Ishikawa (cell line): Measurements from ENCODE around the gene COMT.

Experiments used
- CEBPB ChIP-seq: IDR thresholded peaks from 2 replicates; pipeline ENCODE4 v1.6.1; 2012
- CREB1 ChIP-seq: IDR thresholded peaks from 2 replicates; pipeline ENCODE4 v1.6.1; 2012; ENCODE audit warnings: low read depth
- EGR1 ChIP-seq: IDR thresholded peaks from 2 replicates; pipeline ENCODE4 v1.6.1; 2012
- EP300 ChIP-seq: IDR thresholded peaks from 2 replicates; pipeline ENCODE4 v1.6.1; 2012; ENCODE audit warnings: borderline replicate concordance
- FOXM1 ChIP-seq: IDR thresholded peaks from 2 replicates; pipeline ENCODE4 v1.6.1; 2012; ENCODE audit warnings: low read depth, borderline replicate concordance
- MAX ChIP-seq: IDR thresholded peaks from 2 replicates; pipeline ENCODE4 v1.6.1; 2012
- NFIC ChIP-seq: IDR thresholded peaks from 2 replicates; pipeline ENCODE4 v1.6.1; 2012
- RAD21 ChIP-seq: IDR thresholded peaks from 2 replicates; pipeline ENCODE4 v1.6.1; 2012; ENCODE audit warnings: low read depth
- TAF1 ChIP-seq: IDR thresholded peaks from 2 replicates; pipeline ENCODE4 v1.6.1; 2012; ENCODE audit warnings: low read depth, mild to moderate bottlenecking
- TCF12 ChIP-seq: IDR thresholded peaks from 2 replicates; pipeline ENCODE4 v1.6.1; 2012; ENCODE audit warnings: low read depth
- TEAD4 ChIP-seq: IDR thresholded peaks from 2 replicates; pipeline ENCODE4 v1.6.1; 2012
- USF1 ChIP-seq: IDR thresholded peaks from 2 replicates; pipeline ENCODE4 v1.6.1; 2012
- YY1 ChIP-seq: IDR thresholded peaks from 2 replicates; pipeline ENCODE4 v1.6.1; 2012; ENCODE audit warnings: low read depth
- ZBTB7A ChIP-seq: IDR thresholded peaks from 2 replicates; pipeline ENCODE4 v1.6.1; 2012; ENCODE audit warnings: low read depth
- TF ChIP-seq, protein P1 (sequence below): IDR thresholded peaks from 2 replicates; pipeline ENCODE4 v1.6.1; 2012; ENCODE audit warnings: low read depth, mild to moderate bottlenecking

Gene COMT

GRCh38 chr22:19963863-19964642 is 22.5 kb downstream of the COMT start:
- TF ChIP-seq FOXM1 (no peak), USF1 (no peak), EGR1 (no peak), MAX (no peak), CREB1 (no peak), YY1 (no peak)
- TF ChIP-seq, protein P1, sequence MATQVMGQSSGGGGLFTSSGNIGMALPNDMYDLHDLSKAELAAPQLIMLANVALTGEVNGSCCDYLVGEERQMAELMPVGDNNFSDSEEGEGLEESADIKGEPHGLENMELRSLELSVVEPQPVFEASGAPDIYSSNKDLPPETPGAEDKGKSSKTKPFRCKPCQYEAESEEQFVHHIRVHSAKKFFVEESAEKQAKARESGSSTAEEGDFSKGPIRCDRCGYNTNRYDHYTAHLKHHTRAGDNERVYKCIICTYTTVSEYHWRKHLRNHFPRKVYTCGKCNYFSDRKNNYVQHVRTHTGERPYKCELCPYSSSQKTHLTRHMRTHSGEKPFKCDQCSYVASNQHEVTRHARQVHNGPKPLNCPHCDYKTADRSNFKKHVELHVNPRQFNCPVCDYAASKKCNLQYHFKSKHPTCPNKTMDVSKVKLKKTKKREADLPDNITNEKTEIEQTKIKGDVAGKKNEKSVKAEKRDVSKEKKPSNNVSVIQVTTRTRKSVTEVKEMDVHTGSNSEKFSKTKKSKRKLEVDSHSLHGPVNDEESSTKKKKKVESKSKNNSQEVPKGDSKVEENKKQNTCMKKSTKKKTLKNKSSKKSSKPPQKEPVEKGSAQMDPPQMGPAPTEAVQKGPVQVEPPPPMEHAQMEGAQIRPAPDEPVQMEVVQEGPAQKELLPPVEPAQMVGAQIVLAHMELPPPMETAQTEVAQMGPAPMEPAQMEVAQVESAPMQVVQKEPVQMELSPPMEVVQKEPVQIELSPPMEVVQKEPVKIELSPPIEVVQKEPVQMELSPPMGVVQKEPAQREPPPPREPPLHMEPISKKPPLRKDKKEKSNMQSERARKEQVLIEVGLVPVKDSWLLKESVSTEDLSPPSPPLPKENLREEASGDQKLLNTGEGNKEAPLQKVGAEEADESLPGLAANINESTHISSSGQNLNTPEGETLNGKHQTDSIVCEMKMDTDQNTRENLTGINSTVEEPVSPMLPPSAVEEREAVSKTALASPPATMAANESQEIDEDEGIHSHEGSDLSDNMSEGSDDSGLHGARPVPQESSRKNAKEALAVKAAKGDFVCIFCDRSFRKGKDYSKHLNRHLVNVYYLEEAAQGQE: no peak

DNA sequence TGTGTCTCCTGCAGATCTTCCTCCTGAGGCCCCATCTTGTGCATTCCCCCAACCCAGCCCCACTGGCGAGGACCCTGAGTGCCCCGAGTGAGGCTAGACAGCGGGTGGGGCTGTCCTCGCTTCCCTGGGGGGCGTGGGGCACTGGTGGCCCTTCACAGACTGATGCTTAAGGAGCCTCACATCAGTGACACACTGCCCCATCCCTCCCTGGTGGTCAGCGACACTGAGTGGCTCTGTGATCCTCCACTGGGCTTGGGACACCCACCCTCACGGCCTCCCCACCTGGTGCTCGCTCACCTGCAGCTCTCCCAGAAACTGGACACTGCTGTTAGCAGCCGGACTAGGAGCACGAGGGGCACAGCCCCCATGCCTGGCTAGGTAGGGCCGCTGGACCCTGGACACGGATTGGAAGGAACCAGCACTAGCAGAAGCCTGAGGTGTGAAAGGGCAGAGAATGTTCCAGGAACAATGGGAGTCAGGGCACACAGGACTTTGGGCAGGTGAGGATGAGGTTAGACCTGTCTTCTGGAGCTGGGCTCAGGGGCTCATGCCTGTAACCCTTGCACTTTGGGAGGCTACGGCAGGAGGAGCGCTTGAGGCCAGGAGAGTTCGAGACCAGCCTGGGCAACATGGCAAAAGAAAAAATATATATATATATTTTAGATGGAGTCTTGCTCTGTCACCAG is 23.3 kb downstream of the COMT start:
- TF ChIP-seq NFIC (no peak), EP300 (no peak), TCF12 (no peak), CEBPB (no peak), FOXM1 (no peak)
- TF ChIP-seq, protein P1: no peak

- TF ChIP-seq NFIC (peak; percentile 50), ZBTB7A (no peak)
These were observed 24.5 kb downstream of the COMT start for GRCh38 chr22:19965771-19966709.

GRCh38 chr22:19966908-19967750 is 25.6 kb downstream of the COMT start:
- TF ChIP-seq FOXM1 (no peak), YY1 (no peak), EGR1 (no peak), TAF1 (no peak), NFIC (no peak), USF1 (no peak), TCF12 (no peak), RAD21 (no peak), TEAD4 (no peak), EP300 (no peak), ZBTB7A (no peak), CEBPB (no peak), CREB1 (no peak), MAX (no peak)
- TF ChIP-seq, protein P1: no peak
